K562 treated with DMSO at 1 percent for 4 hours (cell line): ENCODE measurements around the gene UBXN11. TPM values are rescaled to one million over a fixed set of nuclear protein-coding genes. Genes with fewer than 3 reads are reported as not detected.

Source experiments
- total RNA-seq: library from RNA; unstranded; fragments of 300-600 nt; gene quantifications from 2 replicates; pipeline ENCODE4 v1.2.3, GENCODE V29; 2022; ENCODE audit not compliant: insufficient read depth

Gene UBXN11
- 17.6 and 19.6 TPM in 2 replicates for total RNA-seq

DNA sequence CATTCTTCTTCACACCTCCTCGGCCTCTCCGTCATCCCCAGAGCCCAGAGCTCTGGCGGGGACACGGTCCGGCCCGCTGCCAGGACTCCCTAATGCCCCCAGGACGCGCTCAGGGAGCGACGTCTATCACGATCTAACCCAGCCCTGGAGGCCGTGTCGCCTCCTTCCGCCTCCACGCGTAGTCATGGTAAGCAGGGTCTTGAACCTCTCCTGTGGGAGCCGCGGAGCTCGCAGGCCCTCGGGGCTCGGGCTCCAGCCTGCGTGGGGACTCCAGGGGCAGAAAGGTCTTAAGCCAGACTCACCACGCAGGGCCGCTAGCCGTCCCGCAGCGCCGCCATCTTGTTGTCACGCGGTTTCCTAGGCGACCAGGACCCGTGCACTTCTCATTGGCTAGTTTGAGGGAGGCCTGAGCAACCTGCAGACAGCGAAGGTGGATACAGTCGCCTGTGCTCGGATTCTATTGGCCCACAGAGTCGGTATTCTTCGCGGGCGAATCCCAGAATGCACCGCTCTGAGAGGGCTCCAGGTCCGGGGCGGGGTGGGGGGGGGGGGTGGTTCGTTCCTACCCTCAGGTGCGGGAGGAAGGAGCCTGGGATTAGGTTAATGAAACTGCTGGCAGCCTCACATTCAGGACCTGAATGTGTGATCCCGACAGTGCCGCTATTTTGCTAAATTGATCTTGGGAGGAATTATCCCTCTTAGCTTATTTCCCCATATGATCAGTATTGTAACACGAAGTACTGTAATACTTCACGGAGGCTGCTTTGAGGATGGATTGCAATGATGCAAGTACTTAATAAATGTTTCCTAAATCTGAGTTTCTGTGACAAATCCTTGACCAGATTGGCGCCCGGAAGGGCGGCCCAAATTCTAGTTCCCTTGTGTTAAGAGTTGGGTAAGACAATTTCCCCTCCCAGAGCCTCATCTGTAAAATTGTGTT, at the start of gene UBXN11:
Gene UBXN11 (minus strand): TSS at position 347 of the 940 bp plus-strand sequence. CDS start 3,753 bp downstream, outside the sequence.

DNA sequence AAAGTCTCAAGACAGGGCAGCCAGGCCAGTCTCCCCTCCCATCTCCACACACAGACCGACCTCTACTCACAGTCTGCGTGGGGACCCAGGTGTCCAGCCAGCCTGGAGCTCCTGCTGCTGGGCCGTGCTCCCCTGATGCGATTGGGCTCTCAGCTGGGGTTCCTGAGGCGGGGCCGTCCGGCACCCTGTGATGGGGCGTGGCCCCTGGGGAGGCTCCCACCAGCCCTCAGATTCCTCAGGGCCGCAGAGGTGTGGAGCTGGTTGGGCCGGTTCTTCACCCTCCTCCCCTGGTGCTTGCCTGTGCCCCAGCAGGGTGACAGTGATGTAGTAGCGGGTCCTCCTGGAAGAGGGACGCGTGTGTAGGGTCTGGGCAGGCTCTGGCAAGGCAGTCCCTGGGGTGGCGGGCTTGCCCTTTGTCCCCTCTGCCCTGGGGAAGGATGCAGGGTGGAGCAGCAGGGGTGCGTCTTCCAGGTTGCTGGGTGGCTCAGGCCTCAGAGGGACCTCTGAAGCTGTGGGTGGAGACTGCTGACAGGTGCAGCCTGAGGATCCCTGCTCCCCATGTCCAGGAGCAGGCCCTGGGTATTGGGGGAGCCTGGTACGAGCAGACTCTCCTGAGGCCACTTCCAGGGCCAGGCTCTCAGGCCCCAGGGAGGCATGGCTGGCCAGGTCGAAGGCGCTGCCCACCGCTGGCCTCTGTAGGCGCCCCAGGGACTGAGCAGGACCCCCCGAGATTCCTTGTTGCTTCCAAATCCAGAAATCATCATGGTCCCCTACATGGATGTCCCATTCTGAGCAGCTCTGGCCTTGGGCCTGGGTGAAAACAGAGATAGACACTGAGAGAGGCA, 47.8 kb upstream of the UBXN11 start, which contains the start of gene CRYBG2:
Gene CRYBG2 (minus strand): TSS at position 155 of the 845 bp plus-strand sequence. CDS start 7,473 bp downstream, outside the sequence.

DNA sequence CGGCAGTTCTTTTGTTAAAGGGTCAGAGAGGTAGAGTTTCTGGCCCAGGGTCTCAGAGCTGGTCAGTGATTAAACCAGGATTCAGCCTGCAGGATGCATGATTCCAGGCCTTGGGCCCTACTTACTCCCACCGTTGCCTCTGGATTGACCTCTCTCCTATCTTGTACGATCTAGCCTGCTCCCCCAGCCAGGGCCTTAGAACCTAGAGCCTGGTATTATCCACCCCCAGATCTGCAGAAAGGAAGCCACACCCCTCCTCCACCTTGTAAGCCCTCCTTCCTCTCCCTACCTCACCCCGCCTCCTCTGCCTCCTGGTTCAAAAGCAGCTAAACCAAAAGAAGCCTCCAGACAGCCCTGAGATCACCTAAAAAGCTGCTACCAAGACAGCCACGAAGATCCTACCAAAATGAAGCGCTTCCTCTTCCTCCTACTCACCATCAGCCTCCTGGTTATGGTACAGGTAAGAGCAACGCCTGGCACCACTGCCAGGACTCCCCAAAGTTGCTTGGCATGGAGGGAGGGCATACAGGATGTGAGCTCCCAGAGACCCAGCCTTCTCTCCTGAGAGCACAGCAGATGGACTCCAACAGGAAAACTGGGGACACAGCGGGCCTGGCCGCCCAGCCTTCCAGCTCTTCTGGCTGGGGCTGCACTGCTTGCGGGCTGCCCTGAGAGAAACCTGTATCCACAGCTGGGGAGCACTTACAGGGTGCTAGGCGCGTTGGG, 11.3 kb upstream of the UBXN11 start, which contains the start of gene CD52:
Gene CD52 (plus strand): TSS at position 347 of the 726 bp plus-strand sequence. CDS start 60 bp downstream, at position 407.

DNA sequence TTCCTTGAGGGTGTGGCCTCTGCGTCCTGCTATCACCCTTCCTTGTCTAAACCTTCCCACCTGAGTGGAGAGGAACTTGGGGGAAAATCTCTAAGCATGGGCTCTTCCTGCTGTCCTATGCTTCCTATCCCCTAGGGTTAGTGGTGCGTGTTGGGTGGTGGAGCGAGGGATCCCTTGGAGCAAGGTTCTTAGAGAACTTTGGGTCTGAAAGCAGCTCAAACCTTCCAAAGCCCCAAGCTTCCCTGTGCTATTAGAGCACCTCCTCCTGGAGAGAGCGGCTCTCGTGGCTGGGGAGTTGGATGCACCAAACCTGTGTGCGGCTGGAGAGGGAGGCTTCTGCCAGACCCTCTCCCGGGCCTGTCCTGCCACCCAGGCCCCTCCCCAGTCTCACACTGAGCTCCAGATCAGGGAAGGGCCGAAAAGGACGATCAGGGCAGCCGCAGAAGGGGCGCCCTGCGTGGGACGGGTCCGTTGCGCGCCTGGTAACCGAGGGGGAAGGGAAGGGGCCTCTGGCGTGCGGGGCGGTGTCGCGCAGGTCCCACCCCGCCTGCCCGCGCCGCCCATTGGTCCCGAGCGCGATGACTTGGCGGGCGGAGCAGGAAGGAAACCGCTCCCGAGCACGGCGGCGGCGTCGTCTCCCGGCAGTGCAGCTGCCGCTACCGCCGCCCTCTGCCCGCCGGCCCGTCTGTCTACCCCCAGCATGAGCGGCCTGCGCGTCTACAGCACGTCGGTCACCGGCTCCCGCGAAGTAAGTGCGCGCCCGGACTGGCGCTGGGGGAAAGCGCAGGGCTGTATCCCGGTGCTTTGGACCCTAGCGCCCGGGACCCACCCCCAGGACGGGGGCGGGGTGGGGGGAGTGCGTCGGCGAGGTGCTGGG, 26.7 kb downstream of the UBXN11 start, which contains the start of gene SH3BGRL3:
Gene SH3BGRL3 (plus strand): TSS at position 631 of the 877 bp plus-strand sequence. CDS start 70 bp downstream, at position 701.

GRCh38 chr1:26233903-26234643, 72.4 kb downstream of the UBXN11 start, which contains the start of gene CEP85:
Gene CEP85 (plus strand): TSS chr1:26234200. CDS start chr1:26239784, 5,584 bp downstream.

Other genes starting within 250 kb of the UBXN11 start
- 1.6 TPM in 1 of 2 replicates, not detected in the other for gene TRIM63, start 239.0 kb downstream of the UBXN11 start, total RNA-seq
- gene PDIK1L, start 194.8 kb downstream of the UBXN11 start, total RNA-seq, result 7.5 and 12.8 TPM in 2 replicates
- gene FAM110D, start 147.6 kb downstream of the UBXN11 start, total RNA-seq, result 0.99 TPM in 1 of 2 replicates, not detected in the other
- gene C1orf232, start 137.7 kb downstream of the UBXN11 start, total RNA-seq, result not detected in 2 replicates
- gene ZNF593, start 136.7 kb downstream of the UBXN11 start, total RNA-seq, result 63.0 and 75.4 TPM in 2 replicates
- gene ZNF593OS, start 134.8 kb downstream of the UBXN11 start, total RNA-seq, result not detected in 2 replicates
- gene CNKSR1, start 129.1 kb downstream of the UBXN11 start, total RNA-seq, result 0.63 and 1.5 TPM in 2 replicates
- not detected in 2 replicates for gene CATSPER4, start 116.0 kb downstream of the UBXN11 start, total RNA-seq
- gene CEP85, start 72.4 kb downstream of the UBXN11 start, total RNA-seq, result 49.6 and 66.7 TPM in 2 replicates
- 136 and 157 TPM in 2 replicates for gene SH3BGRL3, start 26.6 kb downstream of the UBXN11 start, total RNA-seq
- gene CD52, start 11.3 kb upstream of the UBXN11 start, total RNA-seq, result 121 and 273 TPM in 2 replicates
- 4.5 and 6.0 TPM in 2 replicates for gene CRYBG2, start 47.5 kb upstream of the UBXN11 start, total RNA-seq
- gene ZNF683, start 66.1 kb upstream of the UBXN11 start, total RNA-seq, result not detected in 2 replicates
- not detected in 2 replicates for gene LIN28A, start 104.2 kb upstream of the UBXN11 start, total RNA-seq
- gene DHDDS, start 125.7 kb upstream of the UBXN11 start, total RNA-seq, result 26.2 and 31.0 TPM in 2 replicates
- gene HMGN2, start 165.8 kb upstream of the UBXN11 start, total RNA-seq, result 489 and 592 TPM in 2 replicates
- 64.1 and 65.0 TPM in 2 replicates for gene RPS6KA1, start 223.1 kb upstream of the UBXN11 start, total RNA-seq